B cell (primary cell): ENCODE results near the gene RNF141. TPM values are rescaled to one million over a fixed set of nuclear protein-coding genes. Genes with fewer than 3 reads are reported as not detected.

Experiments used
- ATAC-seq: fragments of 200-7000 bp; cut with Tn5 transposase; one replicate; pipeline ENCODE4 v1.10.0; 2021; ENCODE audit warnings: low read depth, mild to moderate bottlenecking, moderate number of reproducible peaks, moderate library complexity
- CTCF ChIA-PET: fragments of 350-600 bp; sonication (Branson Sonifier 250); formaldehyde crosslinking; loops from one replicate; lab custom pipeline; 2021; ENCODE audit warnings: antibody characterized with exemption, inconsistent platforms; lab: Charles Lee
- POLR2A ChIA-PET: fragments of 350-600 bp; sonication (Branson Sonifier 250); formaldehyde crosslinking; loops from one replicate; lab custom pipeline; 2021; ENCODE audit warnings: antibody characterized with exemption; lab: Charles Lee
- DNase-seq: peaks from one replicate; pipeline ENCODE4 v3.0.0; 2013
- H2AFZ ChIP-seq: 2 replicates; pipeline ENCODE4 v1.6.1; 2012; ENCODE audit warnings: mild to moderate bottlenecking, low read depth, low read length; ENCODE audit not compliant: insufficient read depth, poor library complexity, severe bottlenecking
- H3K27ac ChIP-seq, 2 donors: 1 replicate in 1 of 2; 2 replicates in 1 of 2; pipeline ENCODE4 v1.5.1; 2012 to 2013; ENCODE audit warnings: low read length in 2 of 2, mild to moderate bottlenecking in 2 of 2, moderate library complexity in 1 of 2
- H3K27me3 ChIP-seq, 4 experiments: fragments of 200-600 bp in 1 of 4; sonication (generic) in 1 of 4; replicated peaks in 1 of 4; 1 replicate in 2 of 4; 2 replicates in 2 of 4; pipeline versions ENCODE4 v1.6.1 to v1.7.0; 2013 to 2016; ENCODE audit warnings: low read length in 3 of 4, mild to moderate bottlenecking in 2 of 4, mixed read lengths in 1 of 4, moderate library complexity in 1 of 4; ENCODE audit not compliant: insufficient read depth in 4 of 4, control insufficient read depth in 3 of 4; ENCODE audit errors: control extremely low read depth in 1 of 4
- H3K36me3 ChIP-seq, 2 experiments: replicated peaks in 1 of 2; 1 replicate in 1 of 2; 2 replicates in 1 of 2; pipeline versions ENCODE4 v1.6.1 to v1.7.1; 2013; ENCODE audit warnings: low read length in 1 of 2; ENCODE audit not compliant: insufficient read depth in 2 of 2, control insufficient read depth in 1 of 2; ENCODE audit errors: control extremely low read depth in 1 of 2, extremely low read depth in 1 of 2
- H3K4me1 ChIP-seq, 2 donors: fragments of 200-600 bp in 1 of 2; sonication (generic) in 1 of 2; 1 replicate in 1 of 2; 2 replicates in 1 of 2; pipeline versions ENCODE4 v1.5.1 to v1.6.1; 2013 to 2017; ENCODE audit warnings: low read length in 2 of 2; ENCODE audit not compliant: control insufficient read depth in 2 of 2, insufficient read depth in 2 of 2
- H3K4me2 ChIP-seq: replicated peaks from 2 replicates; pipeline ENCODE3; 2012; ENCODE audit warnings: mild to moderate bottlenecking, low read depth, low read length; ENCODE audit not compliant: poor library complexity, severe bottlenecking
- H3K4me3 ChIP-seq, 5 experiments: fragments of 200-600 bp in 1 of 5; sonication (generic) in 1 of 5; 1 replicate in 3 of 5; 2 replicates in 2 of 5; pipeline versions ENCODE4 v1.5.1 to v1.7.0; 2011 to 2016; ENCODE audit warnings: low read length in 4 of 5, mild to moderate bottlenecking in 4 of 5, low read depth in 2 of 5, control low read depth in 1 of 5, moderate library complexity in 1 of 5; ENCODE audit not compliant: insufficient read depth in 1 of 5; ENCODE audit errors: control extremely low read depth in 1 of 5, extremely low read depth in 1 of 5
- H3K79me2 ChIP-seq: fragments of 200-600 bp; sonication (generic); one replicate; pipeline ENCODE4 v1.6.0; 2016; ENCODE audit warnings: low read length; ENCODE audit not compliant: control insufficient read depth, insufficient read depth
- H3K9ac ChIP-seq: fragments of 200-600 bp; sonication (generic); 2 replicates; pipeline ENCODE4 v1.6.1; 2017; ENCODE audit warnings: mild to moderate bottlenecking, low read length, moderate library complexity
- H3K9me3 ChIP-seq, 3 donors: one replicate each; pipeline versions ENCODE4 v1.6.1 to v1.7.1; 2013; ENCODE audit warnings: low read length in 2 of 3; ENCODE audit not compliant: control insufficient read depth in 2 of 3, insufficient read depth in 1 of 3; ENCODE audit errors: control extremely low read depth in 1 of 3
- H4K20me1 ChIP-seq: 2 replicates; pipeline ENCODE4 v1.6.0; 2012; ENCODE audit warnings: mild to moderate bottlenecking, low read length; ENCODE audit not compliant: insufficient read depth, control insufficient read depth, poor library complexity, severe bottlenecking
- H3K27ac Mint-ChIP-seq: one replicate; pipeline ENCODE4 v1.8.0; 2021; ENCODE audit warnings: mixed read lengths
- H3K27me3 Mint-ChIP-seq: one replicate; pipeline ENCODE4 v1.8.0; 2021; ENCODE audit warnings: mixed read lengths
- H3K4me1 Mint-ChIP-seq: one replicate; pipeline ENCODE4 v1.8.0; 2021; ENCODE audit warnings: mixed read lengths
- H3K4me3 Mint-ChIP-seq: one replicate; pipeline ENCODE4 v1.8.0; 2021; ENCODE audit warnings: mixed read lengths
- H3K9me3 Mint-ChIP-seq: one replicate; pipeline ENCODE4 v1.8.0; 2022; ENCODE audit warnings: mixed read lengths; ENCODE audit not compliant: insufficient read depth
- CTCF ChIP-seq: fragments of 200-600 bp; IDR thresholded peaks from one replicate; pipeline ENCODE4 v1.8.0; 2022; ENCODE audit warnings: antibody characterized with exemption, mild to moderate bottlenecking
- EZH2 ChIP-seq: IDR thresholded peaks from 2 replicates; pipeline ENCODE4 v1.6.1; 2012; ENCODE audit warnings: borderline replicate concordance, low read depth, mild to moderate bottlenecking, moderate library complexity, low read length; ENCODE audit not compliant: insufficient read depth, poor library complexity, severe bottlenecking
- WGBS: methylation state at CpG from one replicate; pipeline ENCODE4 v1.1.5; 2013; ENCODE audit warnings: missing lambda C conversion rate; ENCODE audit not compliant: insufficient coverage; 5-methylcytosine and 5-hydroxymethylcytosine counted together
- intact Hi-C: fragments of 100-400 bp; cut with micrococcal nuclease; formaldehyde crosslinking; loops from one replicate; pipeline ENCODE4 v1.10.0; 2022
- polyA plus RNA-seq: library from polyadenylated mRNA; depleted of rRNA; stranded (reverse); fragments of >200 nt; gene quantifications from 2 replicates; pipeline ENCODE4 v1.2.3, GENCODE V29; 2012
- total RNA-seq, 2 donors: library from RNA; stranded (reverse); fragments of 120-200 nt in 1 of 2; gene quantifications; 1 replicate in 1 of 2; 2 replicates in 1 of 2; pipeline versions ENCODE4 v1.2.3 to v1.2.4, GENCODE V29; 2013 to 2022

The RNF141 gene
- total and polyA plus RNA-seq, 2 donors (not counting 1 experiment from before 2014, with no cell fraction given) = 23.3 to 48.2 TPM

- H4K20me1 ChIP-seq = peaks cover 8% of the 10 kb centered on the region
- peaks cover 47% of the 10 kb centered on the region for H3K79me2 ChIP-seq
- H3K27ac ChIP-seq = peak overlapping the region in 1 of 2 donors; percentile 34
- WGBS = over 99% methylated on average over 18 of the region's 18 CpGs
- CTCF ChIA-PET = no interaction called here
- peaks cover 21 to 28% of the 10 kb centered on the region in 2 donors for H3K4me1 ChIP-seq
- peak overlapping the region; percentile 46 for H3K27ac Mint-ChIP-seq
- DNase-seq = no peak
- ATAC-seq = no peak
- peaks cover 23% of the 10 kb centered on the region for H3K4me1 Mint-ChIP-seq
- no peaks in the 10 kb centered on the region for H3K9me3 ChIP-seq
- H3K4me3 ChIP-seq = no peak overlapping the region
- no peaks in the 10 kb centered on the region for H3K9me3 Mint-ChIP-seq
- no peak overlapping the region for H3K4me3 Mint-ChIP-seq
- no peaks in the 10 kb centered on the region for H3K27me3 Mint-ChIP-seq
- intact Hi-C loops = no loop called here
- TF ChIP-seq EZH2 = no peak
- TF ChIP-seq CTCF = no peak
- no peak overlapping the region for H3K4me2 ChIP-seq
- H3K27me3 ChIP-seq = no peaks in the 10 kb centered on the region
- peaks cover 5 to 90% of the 10 kb centered on the region in 2 experiments for H3K36me3 ChIP-seq
- no peak overlapping the region for H2AFZ ChIP-seq
- POLR2A ChIA-PET = no interaction called here
- no peak overlapping the region for H3K9ac ChIP-seq
Measured at GRCh38 chr11:10493041-10493663, 47.8 kb downstream of the RNF141 start.

- ATAC-seq (no peak), DNase-seq (no peak)
- Histone ChIP-seq H4K20me1 (peaks cover 8% of the 10 kb centered on the region), H3K9me3 (no peaks in the 10 kb centered on the region), H3K27me3 (no peaks in the 10 kb centered on the region), H3K9ac (no peak overlapping the region), H3K4me2 (no peak overlapping the region), H2AFZ (no peak overlapping the region), H3K27ac (peak overlapping the region in 1 of 2 donors; percentile 34), H3K4me1 (peaks cover 24 to 34% of the 10 kb centered on the region in 2 donors), H3K79me2 (peaks cover 47% of the 10 kb centered on the region), H3K36me3 (peaks cover 4 to 89% of the 10 kb centered on the region in 2 experiments), H3K4me3 (no peak overlapping the region)
- TF ChIP-seq CTCF = no peak
- TF ChIP-seq EZH2 = no peak
- H3K4me1 Mint-ChIP-seq = peaks cover 32% of the 10 kb centered on the region
- H3K27me3 Mint-ChIP-seq = no peaks in the 10 kb centered on the region
- POLR2A ChIA-PET = interaction anchor here (0.6 to 1.0 kb wide), 2 partner anchors 36 to 551 kb away, joined by 3 read pairs; no protein-coding TSS in a partner anchor
- peak overlapping the region; percentile 32 for H3K27ac Mint-ChIP-seq
- 100% methylated on average over 2 of the region's 2 CpGs for WGBS
- H3K4me3 Mint-ChIP-seq = no peak overlapping the region
- intact Hi-C loops = no loop called here
- CTCF ChIA-PET = interaction anchor here (1.3 kb wide), 1 partner anchor 79 kb away, joined by 4 read pairs; no protein-coding TSS in a partner anchor
- no peaks in the 10 kb centered on the region for H3K9me3 Mint-ChIP-seq
Measured at GRCh38 chr11:10492084-10492483, 48.9 kb downstream of the RNF141 start.
